HG03558 (cell line): ENCODE results near the gene TANC1.

Source experiments
- ATAC-seq: cut with Tn5 transposase; IDR thresholded peaks from one replicate; pipeline ENCODE4 v1.9.1; 2021; ENCODE audit warnings: moderate number of reproducible peaks; ENCODE audit not compliant: unreplicated experiment; ENCODE audit errors: extremely low read depth

Gene TANC1

GRCh38 chr2:159228081-159228581 lies 259.7 kb downstream of the TANC1 start:
- no peak for ATAC-seq

- ATAC-seq = no peak
Observed at GRCh38 chr2:159229476-159230144, 261.2 kb downstream of the TANC1 start.

GRCh38 chr2:159230145-159230877 lies 261.9 kb downstream of the TANC1 start:
- ATAC-seq = no peak

GRCh38 chr2:159232456-159233170 lies 264.2 kb downstream of the TANC1 start:
- ATAC-seq = no peak

- ATAC-seq = no peak
Observed at GRCh38 chr2:159234868-159235267, 266.4 kb downstream of the TANC1 start.

- no peak for ATAC-seq
Observed at GRCh38 chr2:159243529-159243928, 275.1 kb downstream of the TANC1 start.

- ATAC-seq = no peak
Observed at GRCh38 chr2:159246325-159246988, 278.0 kb downstream of the TANC1 start.

- no peak for ATAC-seq
Observed at GRCh38 chr2:159249990-159250715, 281.7 kb downstream of the TANC1 start.

GRCh38 chr2:159251296-159252173 lies 283.1 kb downstream of the TANC1 start:
- no peak for ATAC-seq

GRCh38 chr2:159252905-159253304 lies 284.5 kb downstream of the TANC1 start:
- ATAC-seq = no peak

- ATAC-seq = no peak
Observed at GRCh38 chr2:159256159-159256558, 287.7 kb downstream of the TANC1 start.

GRCh38 chr2:159262226-159262625 lies 293.8 kb downstream of the TANC1 start:
- no peak for ATAC-seq

GRCh38 chr2:159262904-159263303 lies 294.5 kb downstream of the TANC1 start:
- ATAC-seq = no peak

- ATAC-seq = no peak
Observed at GRCh38 chr2:159265171-159265576, 296.7 kb downstream of the TANC1 start.

GRCh38 chr2:159266554-159266953 lies 298.1 kb downstream of the TANC1 start:
- no peak for ATAC-seq

GRCh38 chr2:159267921-159268320 lies 299.5 kb downstream of the TANC1 start:
- no peak for ATAC-seq

GRCh38 chr2:159270744-159271379 lies 302.4 kb downstream of the TANC1 start:
- ATAC-seq = no peak

GRCh38 chr2:159272156-159272555 lies 303.7 kb downstream of the TANC1 start:
- ATAC-seq = no peak
